Measurements from ENCODE around the gene RPL15.
A peak's percentile ranks its signal among the peaks of the same experiment; 100 is the strongest.

Gene RPL15

GRCh38 chr3:23919628-23920027 is 2.7 kb downstream of the RPL15 start:
- no peak overlapping the region for H3K27ac ChIP-seq
- H3K36me3 ChIP-seq (replicated peaks), result peaks cover 25% of the 10 kb centered on the region
- no peak overlapping the region for H3K4me3 ChIP-seq (ENCODE audit: low read depth, low read length)
- in situ Hi-C loops (cut with HindIII; ENCODE audit: low pct_ligation_motif_present, low sequenced_read_pairs), result no loop called here
- TF ChIP-seq CTCF (IDR thresholded peaks at IDR 0.05; ENCODE audit: low read depth, low read length, missing control alignments), result no peak
- DNase-seq, result no peak
- H3K27me3 ChIP-seq (replicated peaks), result no peaks in the 10 kb centered on the region

GRCh38 chr3:23920151-23920655 is 3.3 kb downstream of the RPL15 start:
- no peak overlapping the region for H3K4me3 ChIP-seq (ENCODE audit: low read depth, low read length)
- no peak overlapping the region for H3K27ac ChIP-seq
- H3K27me3 ChIP-seq (replicated peaks), result no peaks in the 10 kb centered on the region
- no peak for DNase-seq
- in situ Hi-C loops (cut with HindIII; ENCODE audit: low pct_ligation_motif_present, low sequenced_read_pairs), result no loop called here
- TF ChIP-seq CTCF (IDR thresholded peaks at IDR 0.05; ENCODE audit: low read depth, low read length, missing control alignments), result no peak
- H3K36me3 ChIP-seq (replicated peaks), result peaks cover 25% of the 10 kb centered on the region

- TF ChIP-seq CTCF (IDR thresholded peaks at IDR 0.05; ENCODE audit: low read depth, low read length, missing control alignments), result no peak
- in situ Hi-C loops (cut with HindIII; ENCODE audit: low pct_ligation_motif_present, low sequenced_read_pairs), result no loop called here
- no peak for DNase-seq
- Histone ChIP-seq H3K4me3 (ENCODE audit: low read depth, low read length) (no peak overlapping the region), H3K27me3 (replicated peaks) (no peaks in the 10 kb centered on the region), H3K27ac (no peak overlapping the region), H3K36me3 (replicated peaks) (peaks cover 25% of the 10 kb centered on the region)
Measured at GRCh38 chr3:23921052-23921511, 4.2 kb downstream of the RPL15 start.

- Histone ChIP-seq H3K27ac (peak overlapping the region; percentile 37), H3K4me3 (ENCODE audit: low read depth, low read length) (no peak overlapping the region), H3K36me3 (replicated peaks) (peaks cover 12% of the 10 kb centered on the region), H3K27me3 (replicated peaks) (no peaks in the 10 kb centered on the region)
- DNase-seq, result peak; percentile 83
- in situ Hi-C loops (cut with HindIII; ENCODE audit: low pct_ligation_motif_present, low sequenced_read_pairs), result no loop called here
- no peak for TF ChIP-seq CTCF (IDR thresholded peaks at IDR 0.05; ENCODE audit: low read depth, low read length, missing control alignments)
Measured at GRCh38 chr3:23923786-23924185, 6.9 kb downstream of the RPL15 start.

- Histone ChIP-seq H3K36me3 (replicated peaks) (no peaks in the 10 kb centered on the region), H3K27me3 (replicated peaks) (no peaks in the 10 kb centered on the region), H3K4me3 (ENCODE audit: low read depth, low read length) (no peak overlapping the region), H3K27ac (no peak overlapping the region)
- in situ Hi-C loops (cut with HindIII; ENCODE audit: low pct_ligation_motif_present, low sequenced_read_pairs), result no loop called here
- no peak for DNase-seq
- no peak for TF ChIP-seq CTCF (IDR thresholded peaks at IDR 0.05; ENCODE audit: low read depth, low read length, missing control alignments)
Measured at GRCh38 chr3:23926246-23926645, 9.3 kb downstream of the RPL15 start.

- in situ Hi-C loops (cut with HindIII; ENCODE audit: low pct_ligation_motif_present, low sequenced_read_pairs), result no loop called here
- no peaks in the 10 kb centered on the region for H3K36me3 ChIP-seq (replicated peaks)
- H3K27me3 ChIP-seq (replicated peaks), result no peaks in the 10 kb centered on the region
- no peak for DNase-seq
- no peak overlapping the region for H3K4me3 ChIP-seq (ENCODE audit: low read depth, low read length)
- no peak overlapping the region for H3K27ac ChIP-seq
- peak; percentile 29 for TF ChIP-seq CTCF (IDR thresholded peaks at IDR 0.05; ENCODE audit: low read depth, low read length, missing control alignments)
Measured at GRCh38 chr3:23926736-23927135, 9.8 kb downstream of the RPL15 start.
